Measurements from ENCODE around the gene TMEM222.

The TMEM222 gene

GRCh38 chr1:27364696-27365371 is 42.9 kb downstream of the TMEM222 start:
- Histone ChIP-seq H3K4me1 (ENCODE audit: control insufficient read depth, insufficient read depth, low read length) (peaks cover 13% of the 10 kb centered on the region), H3K9ac (ENCODE audit: low read depth, low read length) (no peak overlapping the region), H3K9me3 (ENCODE audit: control insufficient read depth, insufficient read depth, low read length) (no peaks in the 10 kb centered on the region), H3K36me3 (ENCODE audit: control insufficient read depth, insufficient read depth, low read length) (no peaks in the 10 kb centered on the region), H3K27me3 (ENCODE audit: control insufficient read depth, insufficient read depth, low read length) (peaks cover 25% of the 10 kb centered on the region), H3K4me3 (ENCODE audit: low read depth, low read length) (peak overlapping the region; percentile 75)

- H3K36me3 ChIP-seq (ENCODE audit: control insufficient read depth, insufficient read depth, low read length): no peaks in the 10 kb centered on the region
- no peaks in the 10 kb centered on the region for H3K9me3 ChIP-seq (ENCODE audit: control insufficient read depth, insufficient read depth, low read length)
- H3K4me3 ChIP-seq (ENCODE audit: low read depth, low read length): peak overlapping the region; percentile 75
- H3K4me1 ChIP-seq (ENCODE audit: control insufficient read depth, insufficient read depth, low read length): peaks cover 13% of the 10 kb centered on the region
- no peak overlapping the region for H3K9ac ChIP-seq (ENCODE audit: low read depth, low read length)
- H3K27me3 ChIP-seq (ENCODE audit: control insufficient read depth, insufficient read depth, low read length): peaks cover 20% of the 10 kb centered on the region
These were observed 43.6 kb downstream of the TMEM222 start for GRCh38 chr1:27365372-27366112.

- no peak overlapping the region for H3K9ac ChIP-seq (ENCODE audit: low read depth, low read length)
These were observed 44.1 kb downstream of the TMEM222 start for GRCh38 chr1:27366113-27366410.

GRCh38 chr1:27366411-27367159 is 44.6 kb downstream of the TMEM222 start, which contains the start of gene MAP3K6:
MAP3K6 (minus strand) TSS chr1:27366961; CDS start chr1:27366597, 364 bp downstream.
- H3K36me3 ChIP-seq (ENCODE audit: control insufficient read depth, insufficient read depth, low read length): no peaks in the 10 kb centered on the region

More at GRCh38 chr1:27366113-27366410, 44.1 kb downstream of the TMEM222 start:
- peaks cover 13% of the 10 kb centered on the region for H3K4me1 ChIP-seq (ENCODE audit: control insufficient read depth, insufficient read depth, low read length)
- H3K9me3 ChIP-seq (ENCODE audit: control insufficient read depth, insufficient read depth, low read length): no peaks in the 10 kb centered on the region
- H3K27me3 ChIP-seq (ENCODE audit: control insufficient read depth, insufficient read depth, low read length): peaks cover 14% of the 10 kb centered on the region
- H3K4me3 ChIP-seq (ENCODE audit: low read depth, low read length): peak overlapping the region; percentile 75
- no peaks in the 10 kb centered on the region for H3K36me3 ChIP-seq (ENCODE audit: control insufficient read depth, insufficient read depth, low read length)

GRCh38 chr1:27367160-27367650 is 45.2 kb downstream of the TMEM222 start:
- H3K9me3 ChIP-seq (ENCODE audit: control insufficient read depth, insufficient read depth, low read length): no peaks in the 10 kb centered on the region
- peak overlapping the region; percentile 24 for H3K9ac ChIP-seq (ENCODE audit: low read depth, low read length)
- peak overlapping the region; percentile 75 for H3K4me3 ChIP-seq (ENCODE audit: low read depth, low read length)
- H3K4me1 ChIP-seq (ENCODE audit: control insufficient read depth, insufficient read depth, low read length): peaks cover 13% of the 10 kb centered on the region
- H3K36me3 ChIP-seq (ENCODE audit: control insufficient read depth, insufficient read depth, low read length): no peaks in the 10 kb centered on the region
- peaks cover 3% of the 10 kb centered on the region for H3K27me3 ChIP-seq (ENCODE audit: control insufficient read depth, insufficient read depth, low read length)

More at GRCh38 chr1:27366411-27367159, 44.6 kb downstream of the TMEM222 start, which contains the start of gene MAP3K6:
- H3K4me3 ChIP-seq (ENCODE audit: low read depth, low read length): peak within 1 kb of the TSS; percentile 75
- H3K27me3 ChIP-seq (ENCODE audit: control insufficient read depth, insufficient read depth, low read length): peaks cover 9% of the 10 kb centered on the region
- H3K4me1 ChIP-seq (ENCODE audit: control insufficient read depth, insufficient read depth, low read length): peaks cover 13% of the 10 kb centered on the region
- H3K9ac ChIP-seq (ENCODE audit: low read depth, low read length): peak within 1 kb of the TSS; percentile 24
- no peaks in the 10 kb centered on the region for H3K9me3 ChIP-seq (ENCODE audit: control insufficient read depth, insufficient read depth, low read length)

- H3K4me1 ChIP-seq (ENCODE audit: control insufficient read depth, insufficient read depth, low read length): peaks cover 13% of the 10 kb centered on the region
- H3K9me3 ChIP-seq (ENCODE audit: control insufficient read depth, insufficient read depth, low read length): no peaks in the 10 kb centered on the region
- H3K36me3 ChIP-seq (ENCODE audit: control insufficient read depth, insufficient read depth, low read length): no peaks in the 10 kb centered on the region
- no peak overlapping the region for H3K9ac ChIP-seq (ENCODE audit: low read depth, low read length)
- H3K27me3 ChIP-seq (ENCODE audit: control insufficient read depth, insufficient read depth, low read length): no peaks in the 10 kb centered on the region
- H3K4me3 ChIP-seq (ENCODE audit: low read depth, low read length): no peak overlapping the region
These were observed 47.1 kb downstream of the TMEM222 start for GRCh38 chr1:27368869-27369582.

GRCh38 chr1:27372022-27372807 is 50.3 kb downstream of the TMEM222 start:
- Histone ChIP-seq H3K9me3 (ENCODE audit: control insufficient read depth, insufficient read depth, low read length) (no peaks in the 10 kb centered on the region), H3K27me3 (ENCODE audit: control insufficient read depth, insufficient read depth, low read length) (no peaks in the 10 kb centered on the region), H3K4me1 (ENCODE audit: control insufficient read depth, insufficient read depth, low read length) (peaks cover 2% of the 10 kb centered on the region), H3K4me3 (ENCODE audit: low read depth, low read length) (no peak overlapping the region), H3K9ac (ENCODE audit: low read depth, low read length) (no peak overlapping the region), H3K36me3 (ENCODE audit: control insufficient read depth, insufficient read depth, low read length) (no peaks in the 10 kb centered on the region)

GRCh38 chr1:27372808-27373690 is 51.1 kb downstream of the TMEM222 start:
- no peaks in the 10 kb centered on the region for H3K36me3 ChIP-seq (ENCODE audit: control insufficient read depth, insufficient read depth, low read length)
- no peaks in the 10 kb centered on the region for H3K9me3 ChIP-seq (ENCODE audit: control insufficient read depth, insufficient read depth, low read length)
- no peaks in the 10 kb centered on the region for H3K27me3 ChIP-seq (ENCODE audit: control insufficient read depth, insufficient read depth, low read length)
- H3K9ac ChIP-seq (ENCODE audit: low read depth, low read length): no peak overlapping the region
- peaks cover 2% of the 10 kb centered on the region for H3K4me1 ChIP-seq (ENCODE audit: control insufficient read depth, insufficient read depth, low read length)
- no peak overlapping the region for H3K4me3 ChIP-seq (ENCODE audit: low read depth, low read length)

- Histone ChIP-seq H3K9ac (ENCODE audit: low read depth, low read length) (no peak within 1 kb of the TSS), H3K4me3 (ENCODE audit: low read depth, low read length) (no peak within 1 kb of the TSS), H3K9me3 (ENCODE audit: control insufficient read depth, insufficient read depth, low read length) (no peaks in the 10 kb centered on the region)
These were observed 52.6 kb downstream of the TMEM222 start, which contains the start of gene FCN3 for GRCh38 chr1:27374362-27375086. FCN3 (minus strand) TSS chr1:27374824; CDS start chr1:27374818, 6 bp downstream.

More at GRCh38 chr1:27374362-27375086, 52.6 kb downstream of the TMEM222 start, which contains the start of gene FCN3:
- Histone ChIP-seq H3K4me1 (ENCODE audit: control insufficient read depth, insufficient read depth, low read length) (no peaks in the 10 kb centered on the region), H3K36me3 (ENCODE audit: control insufficient read depth, insufficient read depth, low read length) (no peaks in the 10 kb centered on the region), H3K27me3 (ENCODE audit: control insufficient read depth, insufficient read depth, low read length) (no peaks in the 10 kb centered on the region)
